IPS-NIHi7 (cell line): ENCODE measurements around the gene TOB1.
A peak's percentile ranks its signal among the peaks of the same experiment; 100 is the strongest.

Experiments
- DNase-seq: peaks from one replicate; pipeline ENCODE4 v3.0.0; 2012; ENCODE audit warnings: mixed read lengths; ENCODE audit errors: extremely low spot score

TOB1 gene

DNA sequence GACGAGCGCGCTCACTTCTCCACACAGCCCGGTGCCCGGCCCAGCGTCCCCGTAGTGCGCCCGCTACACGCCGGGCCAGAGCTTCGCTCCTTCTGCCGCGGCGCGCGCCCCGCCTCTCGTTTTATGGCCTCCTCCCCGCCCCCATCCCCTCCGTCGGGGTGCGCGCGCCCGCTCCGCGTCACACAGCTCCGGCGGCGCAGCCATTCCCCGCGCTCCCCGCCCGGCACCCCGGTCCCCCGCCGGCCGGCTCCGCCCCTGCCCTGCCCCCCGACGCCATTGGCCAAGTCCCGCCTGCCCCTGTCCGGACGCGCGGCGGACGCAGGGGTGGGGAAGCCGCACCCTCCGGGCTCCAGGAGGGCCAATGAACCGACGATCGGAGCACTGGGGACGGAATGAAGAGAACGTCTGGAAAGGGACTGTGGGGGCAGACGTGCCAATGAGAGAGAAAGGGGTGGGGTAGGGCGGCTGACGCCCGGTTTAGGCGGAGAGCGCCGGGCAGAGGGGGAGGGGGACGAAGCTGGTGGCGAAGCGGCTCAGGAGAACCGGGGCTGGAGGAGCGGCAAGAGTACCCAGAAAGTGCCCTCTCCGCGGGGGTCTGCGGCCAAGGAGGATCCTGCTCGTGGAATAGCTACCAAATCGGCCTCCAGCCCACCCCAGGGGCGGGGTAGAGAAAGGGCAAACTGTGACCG, at the start of gene TOB1:
Gene TOB1 (minus strand): TSS at position 94 of the 689 bp plus-strand sequence. CDS start 2,337 bp downstream, outside the sequence.
- peak; percentile 94 for DNase-seq

DNA sequence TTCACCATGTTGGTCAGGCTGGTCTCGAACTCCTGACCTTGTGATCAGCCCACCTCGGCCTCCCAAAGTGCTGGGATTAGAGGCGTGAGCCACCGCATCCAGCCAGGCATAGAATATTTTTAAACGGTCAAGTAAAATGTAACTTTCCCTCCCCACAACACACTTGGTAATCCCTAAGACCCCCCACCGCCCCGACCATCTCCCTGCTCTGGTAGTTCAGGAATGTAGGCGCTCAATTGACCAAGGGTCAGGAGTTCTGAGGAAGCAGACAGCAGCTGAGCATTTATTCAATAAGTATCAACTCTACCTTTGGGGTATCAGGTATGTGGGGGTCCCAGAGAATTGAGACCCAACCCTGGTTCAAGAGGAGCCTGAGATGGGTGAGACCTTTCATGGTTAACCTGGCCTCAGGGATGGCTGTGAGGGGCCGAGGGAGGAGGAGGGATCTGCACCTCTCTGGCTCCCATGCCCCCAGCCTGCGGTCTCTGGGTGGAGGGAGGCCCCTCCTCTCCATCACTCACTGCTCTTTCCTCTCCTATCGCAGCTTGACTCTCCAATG, 48.4 kb upstream of the TOB1 start:
- no peak for DNase-seq

DNA sequence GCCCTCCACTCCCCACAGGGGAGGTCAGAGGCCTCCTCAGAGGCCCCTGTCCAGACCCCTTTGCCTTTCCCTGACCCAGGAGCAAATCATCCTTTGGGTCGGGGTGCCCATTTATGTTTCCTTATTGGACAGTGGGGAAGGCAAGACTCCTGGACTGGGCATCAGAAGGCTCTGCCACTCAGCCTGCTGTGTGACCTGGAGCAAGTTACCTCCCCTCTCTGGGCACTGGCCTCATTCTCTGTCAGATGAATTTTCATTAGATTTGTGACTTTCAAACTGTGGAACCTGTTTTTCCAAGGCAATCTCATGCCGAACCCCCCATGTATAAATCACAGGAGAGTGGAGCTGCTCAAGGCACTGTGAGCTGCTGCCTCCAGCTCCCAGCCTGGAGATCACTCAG, 47.0 kb upstream of the TOB1 start:
- DNase-seq, result no peak

- no peak for DNase-seq
These were observed 45.7 kb upstream of the TOB1 start for GRCh38 chr17:50911890-50912289.

- no peak for DNase-seq
These were observed 45.3 kb upstream of the TOB1 start for GRCh38 chr17:50911450-50911849.

GRCh38 chr17:50909765-50910605, 43.8 kb upstream of the TOB1 start:
- DNase-seq, result no peak

DNA sequence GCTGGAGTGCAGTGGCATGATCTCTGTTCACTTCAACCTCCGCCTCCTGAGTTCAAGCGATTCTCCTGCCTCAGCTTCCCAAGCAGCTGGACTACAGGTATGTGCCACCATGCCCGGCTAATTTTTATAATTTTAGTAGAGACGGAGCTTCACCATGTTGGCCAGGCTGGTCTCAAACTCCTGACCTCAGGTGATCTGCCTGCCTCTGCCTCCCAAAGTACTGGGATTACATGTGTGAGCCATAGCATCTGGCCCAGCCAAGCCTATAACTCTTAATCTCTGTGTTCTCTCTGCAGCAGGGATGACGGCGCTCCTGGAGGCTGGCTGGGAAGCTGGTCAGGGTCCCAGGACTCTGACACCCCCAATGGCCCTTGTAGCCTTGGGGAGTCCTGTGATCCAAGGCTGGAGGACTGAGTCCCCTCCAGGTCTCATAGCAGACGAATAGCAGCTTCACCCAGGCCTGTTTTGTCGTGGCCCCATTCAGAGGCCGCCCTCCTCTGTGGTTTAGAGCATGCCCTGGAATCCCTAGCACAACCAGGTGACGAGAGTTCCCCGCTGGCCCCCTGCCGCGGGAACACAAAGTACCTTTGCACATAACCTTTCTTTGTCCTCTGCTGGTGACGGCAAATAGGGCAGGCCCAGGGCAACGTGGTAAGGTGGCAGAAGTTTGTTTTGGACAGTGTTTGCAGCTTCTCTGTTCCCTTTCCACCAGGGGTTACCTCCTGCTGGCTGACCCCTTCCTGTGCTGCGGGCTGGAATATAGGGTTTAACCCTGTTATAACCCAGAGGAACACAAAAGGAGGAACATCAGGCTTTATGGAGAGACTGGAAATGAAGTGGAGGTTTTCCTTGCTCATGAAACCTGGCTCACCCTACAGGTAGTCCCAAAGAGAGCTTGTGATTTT, 43.0 kb upstream of the TOB1 start:
- DNase-seq, result no peak

DNA sequence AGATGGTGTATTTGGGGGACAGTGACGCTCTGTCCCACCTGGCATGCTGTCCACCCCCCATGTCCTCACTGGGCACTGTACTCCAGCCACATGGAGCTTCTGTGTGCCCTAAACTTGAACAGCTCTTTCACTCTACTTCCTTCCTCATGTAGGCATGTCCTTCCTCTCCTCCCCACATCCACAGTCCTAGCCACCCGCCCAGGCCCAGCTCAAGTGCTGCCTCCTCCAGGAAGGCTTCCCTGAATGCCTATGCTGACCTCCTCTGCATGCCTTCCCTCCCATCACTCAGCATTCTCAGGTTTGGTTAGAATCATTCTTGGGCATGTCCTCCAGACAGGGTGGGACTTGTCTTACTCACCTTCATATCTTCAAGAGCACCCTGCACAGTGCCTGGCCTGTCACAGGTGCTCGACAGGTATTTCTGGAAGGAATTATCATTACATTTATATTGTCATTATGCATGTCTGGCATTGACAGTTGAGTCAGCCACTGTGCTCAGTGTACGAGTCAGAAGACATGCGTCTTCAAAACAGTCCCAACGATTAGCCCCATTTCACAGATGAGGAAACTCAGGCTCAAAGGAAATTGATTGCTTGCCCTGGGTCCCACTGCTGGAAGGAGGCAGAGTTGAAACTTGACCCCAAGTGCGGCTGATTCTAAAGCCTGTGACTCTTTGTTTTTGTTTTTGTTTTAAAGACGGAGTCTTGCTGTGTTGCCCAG, 42.1 kb upstream of the TOB1 start:
- DNase-seq, result no peak

DNA sequence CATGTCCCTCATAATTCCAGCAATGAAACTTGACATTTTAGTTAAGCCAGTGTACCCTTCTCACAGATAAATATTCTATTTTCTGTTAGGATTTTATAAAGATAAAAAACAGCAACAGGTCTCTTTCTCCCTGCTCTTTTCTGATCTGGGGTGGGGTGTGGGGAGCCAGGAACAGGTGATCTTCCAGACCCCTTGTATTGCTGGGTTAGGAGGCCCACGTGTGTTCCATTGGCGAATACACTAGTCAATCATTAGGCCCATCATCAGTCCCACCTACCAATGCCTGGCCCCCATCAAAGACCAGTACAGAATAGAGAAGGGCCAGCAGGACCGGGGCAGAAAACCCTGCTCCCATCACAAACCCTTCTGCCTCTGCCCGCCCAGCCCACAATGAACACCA, 40.3 kb upstream of the TOB1 start:
- DNase-seq, result no peak

- no peak for DNase-seq
These were observed 39.3 kb upstream of the TOB1 start for GRCh38 chr17:50905460-50905803.

- DNase-seq, result no peak
These were observed 38.6 kb upstream of the TOB1 start for GRCh38 chr17:50904518-50905459.

DNA sequence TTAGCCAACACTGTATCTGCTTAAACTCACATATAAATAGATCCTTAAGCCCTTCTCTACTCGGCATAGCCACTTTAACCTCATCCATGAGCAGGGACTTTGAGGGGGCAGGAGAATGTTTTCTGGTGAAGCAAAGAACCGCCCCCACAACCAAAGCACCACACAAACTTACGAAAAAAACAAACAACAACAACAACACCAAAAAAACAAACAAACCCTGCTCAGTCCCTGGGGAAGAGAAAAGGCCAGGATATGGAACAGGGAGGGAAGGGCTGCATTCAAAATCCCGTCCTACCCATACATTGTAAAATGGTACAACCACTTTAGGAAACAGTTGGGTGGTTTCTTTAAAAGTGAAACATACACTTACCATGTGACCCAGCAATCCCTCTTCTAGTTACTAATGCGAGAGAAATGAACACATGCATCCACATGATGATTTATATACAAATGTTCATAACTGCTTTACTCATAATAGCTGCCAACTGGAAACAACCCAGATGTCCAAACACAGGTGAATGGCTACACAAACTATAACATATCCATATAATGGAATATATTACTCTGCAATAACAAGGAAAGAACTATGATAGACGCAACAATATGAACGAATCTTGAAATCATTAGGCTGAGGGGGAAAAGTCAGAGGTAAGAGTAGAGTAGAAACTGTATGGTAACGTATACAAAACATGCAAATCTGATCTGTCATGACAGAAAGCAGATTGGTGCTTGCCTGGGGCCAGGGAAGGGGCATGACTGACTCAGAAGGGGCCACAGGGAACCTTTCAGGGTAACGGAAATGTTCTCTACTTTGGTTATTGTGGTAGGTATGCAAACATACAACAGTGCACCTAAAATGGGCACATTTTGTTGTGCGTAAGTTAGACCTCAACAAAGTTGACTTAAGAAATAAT, 37.7 kb upstream of the TOB1 start:
- peak; percentile 3 for DNase-seq

DNA sequence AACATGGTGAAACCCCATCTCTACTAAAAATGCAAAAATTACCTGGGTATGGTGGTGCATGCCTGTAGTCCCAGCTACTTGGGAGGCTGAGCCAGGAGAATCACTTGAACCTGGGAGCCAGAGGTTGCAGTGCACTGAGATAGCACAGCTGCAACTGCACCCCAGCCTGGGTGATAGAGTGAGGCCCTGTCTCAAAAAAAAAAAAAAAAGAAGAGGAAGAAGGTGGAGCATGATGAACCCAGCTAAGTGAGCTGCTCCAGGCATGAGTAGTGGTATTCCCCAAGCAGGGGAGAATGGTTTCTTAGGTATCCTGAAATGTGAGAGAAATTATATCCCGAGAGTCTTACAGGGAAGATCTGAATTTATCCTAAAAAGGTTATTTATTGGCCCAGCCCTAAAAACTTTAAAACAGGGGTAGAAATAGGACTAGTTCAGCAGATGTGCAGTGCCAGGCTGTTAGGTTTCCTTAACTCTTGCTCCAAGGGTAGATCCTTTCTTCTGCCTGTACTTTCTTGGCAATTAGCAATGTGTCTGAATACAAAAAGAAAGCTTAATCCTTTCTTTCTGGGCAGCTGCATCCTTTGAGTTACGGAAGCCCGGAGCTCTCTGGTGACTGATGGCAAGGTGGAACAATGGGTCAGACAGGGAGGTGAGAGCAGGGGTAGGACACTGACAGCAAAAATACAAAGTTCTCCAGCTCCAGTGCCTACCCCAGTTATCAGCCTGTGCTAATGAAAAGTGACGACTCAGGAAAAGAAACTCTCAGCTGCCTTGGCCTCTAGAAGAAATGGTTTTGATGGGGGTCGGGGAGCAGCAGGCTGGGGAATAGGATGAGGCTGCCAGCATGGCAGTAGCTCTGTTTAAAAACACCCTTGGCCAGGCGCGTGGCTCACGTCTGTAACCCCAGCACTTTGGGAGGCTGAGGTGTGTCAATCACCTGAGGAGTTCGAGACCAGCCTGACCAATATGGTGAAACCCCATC, 36.5 kb upstream of the TOB1 start:
- peak; percentile 7 for DNase-seq

DNA sequence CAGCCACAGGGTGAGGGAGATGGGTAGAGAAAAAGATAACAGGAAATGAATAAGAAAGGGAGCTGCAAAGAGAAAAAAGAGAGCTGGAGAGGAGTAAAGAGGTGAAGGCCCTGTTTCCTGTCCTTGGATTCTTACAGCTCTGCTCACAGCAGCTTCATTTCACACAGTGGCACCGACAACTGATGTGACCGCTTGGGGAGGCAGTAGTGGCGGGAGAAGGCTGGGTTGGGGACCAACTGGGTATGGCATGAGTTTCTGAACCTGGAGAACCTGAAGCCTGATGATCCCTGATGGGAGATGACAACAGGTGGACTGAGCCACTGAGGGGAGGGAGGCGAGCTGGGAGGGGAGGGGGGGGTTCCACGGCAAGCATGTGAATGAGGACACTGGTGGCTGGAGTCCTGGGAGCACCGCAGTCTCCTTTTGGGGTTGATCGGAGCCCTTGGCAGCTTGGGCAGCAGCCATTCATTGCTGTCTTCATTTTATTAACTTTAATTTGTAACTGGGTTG, 34.3 kb upstream of the TOB1 start:
- no peak for DNase-seq

DNA sequence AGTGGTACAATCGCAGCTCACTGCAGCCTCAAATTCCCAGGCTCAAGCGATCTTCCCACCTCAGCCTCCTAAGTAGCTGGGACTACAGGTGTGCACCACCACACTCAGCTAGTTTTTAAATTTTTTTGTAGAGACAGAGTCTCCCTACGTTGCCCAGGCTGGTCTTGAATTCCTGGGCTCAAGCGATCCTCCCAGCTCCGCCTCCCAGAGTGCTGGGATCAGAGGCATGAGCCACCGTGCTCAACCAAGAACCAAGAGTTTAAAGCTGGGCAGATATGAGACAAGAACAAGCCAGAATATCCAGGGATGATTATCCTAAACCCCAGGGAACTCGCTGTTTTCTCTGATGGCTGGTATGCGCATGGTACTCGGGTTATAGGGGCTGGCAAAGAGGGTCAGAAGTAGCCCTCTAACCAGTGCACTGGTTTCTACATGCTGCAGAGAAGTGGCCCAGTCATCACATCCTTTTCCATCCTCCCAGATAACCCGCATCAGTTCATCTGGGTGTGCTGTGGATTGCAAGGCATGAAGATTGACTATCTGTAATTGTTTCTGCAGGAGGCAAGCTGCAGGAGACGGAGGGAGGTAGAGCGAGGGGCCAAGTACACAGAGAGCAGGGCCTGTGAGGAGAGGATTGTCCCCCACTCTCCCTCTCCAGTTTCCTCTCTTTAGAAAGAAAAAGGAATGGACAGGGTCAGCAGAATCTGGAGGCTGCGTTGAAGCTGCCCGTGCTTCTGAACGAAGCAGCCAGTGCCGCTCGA, 33.6 kb upstream of the TOB1 start:
- no peak for DNase-seq

DNA sequence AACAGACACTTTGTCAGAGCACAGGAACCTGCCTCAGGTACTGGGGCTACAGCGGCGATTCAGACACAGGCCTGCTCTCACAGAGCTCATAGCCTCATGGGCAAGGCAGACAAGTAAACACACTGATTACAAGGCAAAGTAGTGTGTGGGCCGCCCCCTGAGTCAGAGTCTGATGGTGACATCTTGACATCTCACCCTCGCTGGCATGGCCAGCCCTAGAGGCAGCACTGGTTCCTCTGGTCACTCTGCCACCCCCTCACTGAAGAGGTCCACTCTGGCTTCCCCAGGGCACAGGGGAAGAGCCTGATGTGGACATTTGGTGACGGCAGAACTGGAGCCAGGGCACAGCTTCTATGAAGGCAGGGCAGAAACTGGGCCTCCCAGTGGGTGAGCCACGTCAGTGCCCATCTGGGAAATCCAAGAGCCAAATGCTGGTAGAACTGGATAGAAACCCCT, 32.9 kb upstream of the TOB1 start:
- DNase-seq, result no peak
